HG03095 (cell line): ENCODE data around the gene LYZL2.
A peak's percentile ranks its signal among the peaks of the same experiment; 100 is the strongest.
"Not testable (repeated sequence)": the region's sequence is repeated elsewhere in the genome, so short reads cannot be mapped to it uniquely, and the experiment has no call there.

ENCODE experiments used
- ATAC-seq: cut with Tn5 transposase; IDR thresholded peaks from one replicate; pipeline ENCODE4 v1.9.1; 2021; ENCODE audit warnings: moderate library complexity; ENCODE audit not compliant: unreplicated experiment

Gene LYZL2

GRCh38 chr10:30596013-30596412 is 33.5 kb downstream of the LYZL2 start:
- no peak for ATAC-seq

- no peak for ATAC-seq
Observed at GRCh38 chr10:30594077-30594476, 35.5 kb downstream of the LYZL2 start.

GRCh38 chr10:30592770-30593169 is 36.8 kb downstream of the LYZL2 start:
- not testable (repeated sequence) for ATAC-seq

GRCh38 chr10:30591249-30591670 is 38.3 kb downstream of the LYZL2 start:
- no peak for ATAC-seq

GRCh38 chr10:30589441-30589840 is 40.1 kb downstream of the LYZL2 start:
- ATAC-seq, result no peak

GRCh38 chr10:30587522-30588031 is 42.0 kb downstream of the LYZL2 start:
- ATAC-seq, result peak; percentile 85

GRCh38 chr10:30586828-30587227 is 42.7 kb downstream of the LYZL2 start:
- ATAC-seq, result no peak

GRCh38 chr10:30583778-30584415 is 45.7 kb downstream of the LYZL2 start:
- ATAC-seq, result no peak

- no peak for ATAC-seq
Observed at GRCh38 chr10:30581779-30582380, 47.7 kb downstream of the LYZL2 start.

- ATAC-seq, result no peak
Observed at GRCh38 chr10:30580676-30581075, 48.9 kb downstream of the LYZL2 start.

GRCh38 chr10:30580241-30580640 is 49.3 kb downstream of the LYZL2 start:
- ATAC-seq, result no peak

- ATAC-seq, result no peak
Observed at GRCh38 chr10:30579574-30579973, 50.0 kb downstream of the LYZL2 start.

GRCh38 chr10:30577048-30577447 is 52.5 kb downstream of the LYZL2 start:
- no peak for ATAC-seq

- no peak for ATAC-seq
Observed at GRCh38 chr10:30576641-30577040, 52.9 kb downstream of the LYZL2 start.

- ATAC-seq, result no peak
Observed at GRCh38 chr10:30574432-30574796, 55.1 kb downstream of the LYZL2 start.

GRCh38 chr10:30573721-30574431 is 55.7 kb downstream of the LYZL2 start:
- no peak for ATAC-seq

GRCh38 chr10:30565449-30565848 is 64.1 kb downstream of the LYZL2 start:
- ATAC-seq, result no peak

- no peak for ATAC-seq
Observed at GRCh38 chr10:30562787-30563186, 66.8 kb downstream of the LYZL2 start.
